B cell (primary cell): ENCODE data around the gene WDR5. TPM values are rescaled to one million over a fixed set of nuclear protein-coding genes. Genes with fewer than 3 reads are reported as not detected.

ENCODE experiments used
- ATAC-seq: fragments of 200-7000 bp; cut with Tn5 transposase; one replicate; pipeline ENCODE4 v1.10.0; 2021; ENCODE audit warnings: low read depth, mild to moderate bottlenecking, moderate number of reproducible peaks, moderate library complexity
- CTCF ChIA-PET: fragments of 350-600 bp; sonication (Branson Sonifier 250); formaldehyde crosslinking; loops from one replicate; lab custom pipeline; 2021; ENCODE audit warnings: antibody characterized with exemption, inconsistent platforms; lab: Charles Lee
- POLR2A ChIA-PET: fragments of 350-600 bp; sonication (Branson Sonifier 250); formaldehyde crosslinking; loops from one replicate; lab custom pipeline; 2021; ENCODE audit warnings: antibody characterized with exemption; lab: Charles Lee
- DNase-seq: peaks from one replicate; pipeline ENCODE4 v3.0.0; 2013
- H2AFZ ChIP-seq: 2 replicates; pipeline ENCODE4 v1.6.1; 2012; ENCODE audit warnings: mild to moderate bottlenecking, low read depth, low read length; ENCODE audit not compliant: insufficient read depth, poor library complexity, severe bottlenecking
- H3K27ac ChIP-seq, 2 donors: 1 replicate in 1 of 2; 2 replicates in 1 of 2; pipeline ENCODE4 v1.5.1; 2012 to 2013; ENCODE audit warnings: low read length in 2 of 2, mild to moderate bottlenecking in 2 of 2, moderate library complexity in 1 of 2
- H3K27me3 ChIP-seq, 4 experiments: fragments of 200-600 bp in 1 of 4; sonication (generic) in 1 of 4; replicated peaks in 1 of 4; 1 replicate in 2 of 4; 2 replicates in 2 of 4; pipeline versions ENCODE4 v1.6.1 to v1.7.0; 2013 to 2016; ENCODE audit warnings: low read length in 3 of 4, mild to moderate bottlenecking in 2 of 4, mixed read lengths in 1 of 4, moderate library complexity in 1 of 4; ENCODE audit not compliant: insufficient read depth in 4 of 4, control insufficient read depth in 3 of 4; ENCODE audit errors: control extremely low read depth in 1 of 4
- H3K36me3 ChIP-seq, 2 experiments: replicated peaks in 1 of 2; 1 replicate in 1 of 2; 2 replicates in 1 of 2; pipeline versions ENCODE4 v1.6.1 to v1.7.1; 2013; ENCODE audit warnings: low read length in 1 of 2; ENCODE audit not compliant: insufficient read depth in 2 of 2, control insufficient read depth in 1 of 2; ENCODE audit errors: control extremely low read depth in 1 of 2, extremely low read depth in 1 of 2
- H3K4me1 ChIP-seq, 2 donors: fragments of 200-600 bp in 1 of 2; sonication (generic) in 1 of 2; 1 replicate in 1 of 2; 2 replicates in 1 of 2; pipeline versions ENCODE4 v1.5.1 to v1.6.1; 2013 to 2017; ENCODE audit warnings: low read length in 2 of 2; ENCODE audit not compliant: control insufficient read depth in 2 of 2, insufficient read depth in 2 of 2
- H3K4me2 ChIP-seq: replicated peaks from 2 replicates; pipeline ENCODE3; 2012; ENCODE audit warnings: mild to moderate bottlenecking, low read depth, low read length; ENCODE audit not compliant: poor library complexity, severe bottlenecking
- H3K4me3 ChIP-seq, 5 experiments: fragments of 200-600 bp in 1 of 5; sonication (generic) in 1 of 5; 1 replicate in 3 of 5; 2 replicates in 2 of 5; pipeline versions ENCODE4 v1.5.1 to v1.7.0; 2011 to 2016; ENCODE audit warnings: low read length in 4 of 5, mild to moderate bottlenecking in 4 of 5, low read depth in 2 of 5, control low read depth in 1 of 5, moderate library complexity in 1 of 5; ENCODE audit not compliant: insufficient read depth in 1 of 5; ENCODE audit errors: control extremely low read depth in 1 of 5, extremely low read depth in 1 of 5
- H3K79me2 ChIP-seq: fragments of 200-600 bp; sonication (generic); one replicate; pipeline ENCODE4 v1.6.0; 2016; ENCODE audit warnings: low read length; ENCODE audit not compliant: control insufficient read depth, insufficient read depth
- H3K9ac ChIP-seq: fragments of 200-600 bp; sonication (generic); 2 replicates; pipeline ENCODE4 v1.6.1; 2017; ENCODE audit warnings: mild to moderate bottlenecking, low read length, moderate library complexity
- H3K9me3 ChIP-seq, 3 donors: one replicate each; pipeline versions ENCODE4 v1.6.1 to v1.7.1; 2013; ENCODE audit warnings: low read length in 2 of 3; ENCODE audit not compliant: control insufficient read depth in 2 of 3, insufficient read depth in 1 of 3; ENCODE audit errors: control extremely low read depth in 1 of 3
- H4K20me1 ChIP-seq: 2 replicates; pipeline ENCODE4 v1.6.0; 2012; ENCODE audit warnings: mild to moderate bottlenecking, low read length; ENCODE audit not compliant: insufficient read depth, control insufficient read depth, poor library complexity, severe bottlenecking
- H3K27ac Mint-ChIP-seq: one replicate; pipeline ENCODE4 v1.8.0; 2021; ENCODE audit warnings: mixed read lengths
- H3K27me3 Mint-ChIP-seq: one replicate; pipeline ENCODE4 v1.8.0; 2021; ENCODE audit warnings: mixed read lengths
- H3K4me1 Mint-ChIP-seq: one replicate; pipeline ENCODE4 v1.8.0; 2021; ENCODE audit warnings: mixed read lengths
- H3K4me3 Mint-ChIP-seq: one replicate; pipeline ENCODE4 v1.8.0; 2021; ENCODE audit warnings: mixed read lengths
- H3K9me3 Mint-ChIP-seq: one replicate; pipeline ENCODE4 v1.8.0; 2022; ENCODE audit warnings: mixed read lengths; ENCODE audit not compliant: insufficient read depth
- EZH2 ChIP-seq: IDR thresholded peaks from 2 replicates; pipeline ENCODE4 v1.6.1; 2012; ENCODE audit warnings: borderline replicate concordance, low read depth, mild to moderate bottlenecking, moderate library complexity, low read length; ENCODE audit not compliant: insufficient read depth, poor library complexity, severe bottlenecking
- WGBS: methylation state at CpG from one replicate; pipeline ENCODE4 v1.1.5; 2013; ENCODE audit warnings: missing lambda C conversion rate; ENCODE audit not compliant: insufficient coverage; 5-methylcytosine and 5-hydroxymethylcytosine counted together
- intact Hi-C: fragments of 100-400 bp; cut with micrococcal nuclease; formaldehyde crosslinking; loops from one replicate; pipeline ENCODE4 v1.10.0; 2022
- polyA plus RNA-seq: library from polyadenylated mRNA; depleted of rRNA; stranded (reverse); fragments of >200 nt; gene quantifications from 2 replicates; pipeline ENCODE4 v1.2.3, GENCODE V29; 2012
- total RNA-seq, 2 donors: library from RNA; stranded (reverse); fragments of 120-200 nt in 1 of 2; gene quantifications; 1 replicate in 1 of 2; 2 replicates in 1 of 2; pipeline versions ENCODE4 v1.2.3 to v1.2.4, GENCODE V29; 2013 to 2022
- TF ChIP-seq, protein P1 (sequence below): fragments of 200-600 bp; IDR thresholded peaks from one replicate; pipeline ENCODE4 v1.8.0; 2022; ENCODE audit warnings: antibody characterized with exemption, mild to moderate bottlenecking

WDR5 gene
- total and polyA plus RNA-seq, 2 donors (not counting 1 experiment from before 2014, with no cell fraction given), result 18.0 to 23.8 TPM

DNA sequence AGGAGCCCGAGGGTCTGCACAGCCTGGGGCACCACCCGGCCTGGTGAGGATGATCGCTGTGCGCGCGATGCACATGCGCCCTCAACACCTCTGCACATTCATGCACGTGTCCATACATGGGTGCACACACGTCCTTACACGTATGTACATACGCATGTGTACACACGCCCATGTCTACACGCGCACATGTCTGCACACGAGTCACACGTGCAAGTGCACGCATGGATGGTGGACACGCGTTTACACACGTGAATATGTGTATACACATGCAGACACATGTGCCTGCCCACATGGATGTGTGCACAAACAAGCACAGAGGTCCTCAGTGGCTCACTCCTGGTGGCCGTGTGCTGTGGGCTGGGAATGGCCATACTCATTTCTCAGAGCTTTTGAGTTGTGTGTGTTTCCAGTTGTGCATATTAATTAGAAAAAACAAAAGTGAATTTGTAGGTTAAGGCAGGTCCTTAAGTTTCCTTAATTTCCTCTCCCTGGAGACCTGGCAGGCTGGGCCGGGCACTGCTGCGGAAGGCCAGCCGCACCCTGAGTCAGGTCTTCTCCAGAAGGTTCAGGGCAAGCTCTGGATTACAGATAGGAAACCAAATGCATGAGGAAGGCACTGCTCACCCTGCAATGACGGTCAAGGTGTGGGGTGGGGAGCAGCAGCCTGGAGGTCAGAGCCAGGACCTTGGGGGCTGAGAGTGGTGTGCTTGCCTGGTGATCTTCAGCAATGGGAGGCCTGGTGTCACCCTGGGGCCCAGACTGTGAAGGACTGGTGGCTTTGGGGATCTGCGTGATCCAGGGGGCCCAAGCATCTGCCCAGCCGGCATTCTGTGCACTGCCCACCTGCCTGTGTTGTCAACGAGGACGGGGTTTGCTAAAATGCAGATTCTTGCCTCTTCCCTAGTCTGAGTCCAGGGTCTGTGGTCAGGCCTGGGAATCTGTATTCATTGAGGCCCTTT lies 29.8 kb downstream of the WDR5 start:
- WGBS, result 56% methylated on average over 29 of the region's 29 CpGs

More for the DNA sequence above, 29.8 kb downstream of the WDR5 start:
- Histone ChIP-seq H3K9me3 (peaks cover 0 to 7% (median 2%) of the 10 kb centered on the region in 3 donors), H3K4me2 (peak overlapping the region; percentile 98), H3K27me3 (no peaks in the 10 kb centered on the region), H3K4me3 (no peak overlapping the region), H3K9ac (no peak overlapping the region), H4K20me1 (no peaks in the 10 kb centered on the region), H2AFZ (no peak overlapping the region), H3K27ac (no peak overlapping the region), H3K36me3 (no peaks in the 10 kb centered on the region), H3K4me1 (peaks cover 9 to 13% of the 10 kb centered on the region in 2 donors), H3K79me2 (peaks cover 3% of the 10 kb centered on the region)
- CTCF ChIA-PET, result interaction anchor here (1.0 to 1.9 kb wide), 3 partner anchors 157 to 277 kb away, joined by 3 to 10 read pairs (median 3); no protein-coding TSS in a partner anchor
- Mint-ChIP-seq H3K27me3 (no peaks in the 10 kb centered on the region), H3K4me1 (peaks cover 12% of the 10 kb centered on the region), H3K4me3 (no peak overlapping the region), H3K27ac (peak overlapping the region; percentile 59), H3K9me3 (no peaks in the 10 kb centered on the region)
- POLR2A ChIA-PET, result interaction anchor here (1.4 to 1.8 kb wide), 2 partner anchors 30 to 291 kb away, joined by 7 to 8 read pairs; partner anchors contain the start of gene WDR5
- no peak for TF ChIP-seq EZH2
- TF ChIP-seq, protein P1, sequence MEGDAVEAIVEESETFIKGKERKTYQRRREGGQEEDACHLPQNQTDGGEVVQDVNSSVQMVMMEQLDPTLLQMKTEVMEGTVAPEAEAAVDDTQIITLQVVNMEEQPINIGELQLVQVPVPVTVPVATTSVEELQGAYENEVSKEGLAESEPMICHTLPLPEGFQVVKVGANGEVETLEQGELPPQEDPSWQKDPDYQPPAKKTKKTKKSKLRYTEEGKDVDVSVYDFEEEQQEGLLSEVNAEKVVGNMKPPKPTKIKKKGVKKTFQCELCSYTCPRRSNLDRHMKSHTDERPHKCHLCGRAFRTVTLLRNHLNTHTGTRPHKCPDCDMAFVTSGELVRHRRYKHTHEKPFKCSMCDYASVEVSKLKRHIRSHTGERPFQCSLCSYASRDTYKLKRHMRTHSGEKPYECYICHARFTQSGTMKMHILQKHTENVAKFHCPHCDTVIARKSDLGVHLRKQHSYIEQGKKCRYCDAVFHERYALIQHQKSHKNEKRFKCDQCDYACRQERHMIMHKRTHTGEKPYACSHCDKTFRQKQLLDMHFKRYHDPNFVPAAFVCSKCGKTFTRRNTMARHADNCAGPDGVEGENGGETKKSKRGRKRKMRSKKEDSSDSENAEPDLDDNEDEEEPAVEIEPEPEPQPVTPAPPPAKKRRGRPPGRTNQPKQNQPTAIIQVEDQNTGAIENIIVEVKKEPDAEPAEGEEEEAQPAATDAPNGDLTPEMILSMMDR, result no peak
- ATAC-seq (no peak), DNase-seq (peak; percentile 73)
- intact Hi-C loops, result loop anchor here (2.0 kb wide), 1 partner anchor 159 kb away; no protein-coding TSS in a partner anchor
